Ishikawa (cell line): ENCODE data around the gene IKZF3.

Experiments used
- EP300 ChIP-seq: IDR thresholded peaks from 2 replicates; pipeline ENCODE4 v1.6.1; 2012; ENCODE audit warnings: borderline replicate concordance
- YY1 ChIP-seq: IDR thresholded peaks from 2 replicates; pipeline ENCODE4 v1.6.1; 2012; ENCODE audit warnings: low read depth
- TF ChIP-seq, protein P1 (sequence below): IDR thresholded peaks from 2 replicates; pipeline ENCODE4 v1.6.1; 2012
- TF ChIP-seq, protein P2 (sequence below): IDR thresholded peaks from 2 replicates; pipeline ENCODE4 v1.6.1; 2012

DNA sequence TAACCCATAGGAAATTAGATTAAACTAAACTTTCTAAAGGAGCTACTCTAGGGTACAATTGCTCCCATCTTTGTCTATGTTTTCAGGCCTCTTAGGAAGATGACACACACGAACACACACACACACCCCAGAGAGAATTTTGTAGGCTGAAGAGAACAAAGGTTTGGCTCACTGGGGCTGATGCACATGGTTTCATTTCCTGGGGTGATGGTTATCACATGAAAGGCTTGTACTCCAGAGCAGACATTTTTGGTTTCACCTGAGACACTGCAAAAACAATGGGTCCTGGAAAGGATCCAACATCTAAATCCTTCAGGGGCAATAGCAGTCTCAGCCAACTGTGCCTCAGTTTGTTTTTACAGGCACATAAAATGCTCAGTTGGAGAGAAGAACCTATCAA is 63.6 kb downstream of the IKZF3 start:
- TF ChIP-seq YY1 (peak; percentile 40; the same call in 1 of the 2 replicates), EP300 (peak; percentile 71)
- TF ChIP-seq, protein P1, sequence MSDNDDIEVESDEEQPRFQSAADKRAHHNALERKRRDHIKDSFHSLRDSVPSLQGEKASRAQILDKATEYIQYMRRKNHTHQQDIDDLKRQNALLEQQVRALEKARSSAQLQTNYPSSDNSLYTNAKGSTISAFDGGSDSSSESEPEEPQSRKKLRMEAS: peak; percentile 61
- TF ChIP-seq, protein P2, sequence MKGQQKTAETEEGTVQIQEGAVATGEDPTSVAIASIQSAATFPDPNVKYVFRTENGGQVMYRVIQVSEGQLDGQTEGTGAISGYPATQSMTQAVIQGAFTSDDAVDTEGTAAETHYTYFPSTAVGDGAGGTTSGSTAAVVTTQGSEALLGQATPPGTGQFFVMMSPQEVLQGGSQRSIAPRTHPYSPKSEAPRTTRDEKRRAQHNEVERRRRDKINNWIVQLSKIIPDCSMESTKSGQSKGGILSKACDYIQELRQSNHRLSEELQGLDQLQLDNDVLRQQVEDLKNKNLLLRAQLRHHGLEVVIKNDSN: no peak
